Right atrium auricular region (tissue), 2 donors: Measurements from ENCODE around the gene STAT2. TPM values are rescaled to one million over a fixed set of nuclear protein-coding genes. Genes with fewer than 3 reads are reported as not detected.

Experiments used
- DNase-seq: peaks from one replicate; pipeline ENCODE4 v3.0.0-alpha.2; 2019; ENCODE audit warnings: low spot score
- H3K27ac ChIP-seq, 2 donors: fragments of 200-600 bp; sonication (generic); 1 replicate in 1 of 2; 2 replicates in 1 of 2; pipeline ENCODE4 v1.5.1; 2016 to 2019
- H3K27me3 ChIP-seq, 2 donors: fragments of 200-600 bp; sonication (generic); one replicate each; pipeline versions ENCODE4 v1.5.1 to v1.6.0; 2017 to 2019
- H3K36me3 ChIP-seq: fragments of 200-600 bp; sonication (generic); one replicate; pipeline ENCODE4 v1.5.1; 2016
- H3K4me1 ChIP-seq, 2 donors: fragments of 200-600 bp; sonication (generic); one replicate each; pipeline versions ENCODE4 v1.5.1 to v1.6.0; 2017 to 2019
- H3K4me3 ChIP-seq, 2 donors: fragments of 200-600 bp; sonication (generic); 1 replicate in 1 of 2; 2 replicates in 1 of 2; pipeline ENCODE4 v1.5.1; 2017 to 2019; ENCODE audit warnings: mild to moderate bottlenecking in 1 of 2, moderate library complexity in 1 of 2
- H3K9me3 ChIP-seq, 2 donors: fragments of 200-600 bp; sonication (generic); one replicate each; pipeline ENCODE4 v1.5.1; 2019
- total RNA-seq, 2 donors: library from RNA; depleted of rRNA; stranded (reverse); fragments of >200 nt; gene quantifications; one replicate each; pipeline ENCODE4 v1.1.0, GENCODE V29; 2016
- TF ChIP-seq, protein P1 (sequence below), 2 donors: fragments of 200-600 bp; sonication (generic); IDR thresholded peaks; one replicate each; pipeline ENCODE4 v1.5.1; 2019; ENCODE audit warnings: antibody characterized with exemption in 2 of 2

STAT2 gene
- total RNA-seq, 2 donors from 2014 or later = 28.3 to 41.0 TPM

DNA sequence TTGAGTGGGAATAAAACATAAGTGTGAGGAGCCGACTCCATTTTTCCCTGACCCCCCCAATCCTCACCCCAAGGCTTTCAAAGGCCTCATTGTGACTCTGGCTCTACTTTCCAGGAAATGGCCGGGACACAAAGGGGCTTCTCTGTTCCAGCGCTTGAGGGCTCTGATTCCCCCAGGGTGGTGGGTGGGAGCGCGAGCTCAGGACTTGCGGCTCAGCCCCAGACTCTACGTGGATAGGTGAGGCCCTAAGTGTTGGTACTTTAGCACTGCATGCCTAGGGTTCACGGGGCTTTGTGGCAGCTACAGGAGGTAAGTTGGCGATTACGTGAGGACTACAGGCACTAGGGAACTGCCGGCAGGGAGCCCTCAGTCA is 44.7 kb downstream of the STAT2 start:
- peaks cover 30% of the 10 kb centered on the region for H3K36me3 ChIP-seq
- peak overlapping the region; percentile 95 for H3K27ac ChIP-seq
- H3K9me3 ChIP-seq = no peaks in the 10 kb centered on the region
- H3K27me3 ChIP-seq = no peaks in the 10 kb centered on the region
- TF ChIP-seq, protein P1, sequence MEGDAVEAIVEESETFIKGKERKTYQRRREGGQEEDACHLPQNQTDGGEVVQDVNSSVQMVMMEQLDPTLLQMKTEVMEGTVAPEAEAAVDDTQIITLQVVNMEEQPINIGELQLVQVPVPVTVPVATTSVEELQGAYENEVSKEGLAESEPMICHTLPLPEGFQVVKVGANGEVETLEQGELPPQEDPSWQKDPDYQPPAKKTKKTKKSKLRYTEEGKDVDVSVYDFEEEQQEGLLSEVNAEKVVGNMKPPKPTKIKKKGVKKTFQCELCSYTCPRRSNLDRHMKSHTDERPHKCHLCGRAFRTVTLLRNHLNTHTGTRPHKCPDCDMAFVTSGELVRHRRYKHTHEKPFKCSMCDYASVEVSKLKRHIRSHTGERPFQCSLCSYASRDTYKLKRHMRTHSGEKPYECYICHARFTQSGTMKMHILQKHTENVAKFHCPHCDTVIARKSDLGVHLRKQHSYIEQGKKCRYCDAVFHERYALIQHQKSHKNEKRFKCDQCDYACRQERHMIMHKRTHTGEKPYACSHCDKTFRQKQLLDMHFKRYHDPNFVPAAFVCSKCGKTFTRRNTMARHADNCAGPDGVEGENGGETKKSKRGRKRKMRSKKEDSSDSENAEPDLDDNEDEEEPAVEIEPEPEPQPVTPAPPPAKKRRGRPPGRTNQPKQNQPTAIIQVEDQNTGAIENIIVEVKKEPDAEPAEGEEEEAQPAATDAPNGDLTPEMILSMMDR (IDR thresholded peaks at IDR 0.05) = no peak
- H3K4me3 ChIP-seq = peak overlapping the region; percentile 83 to 91
- DNase-seq = no peak
- peaks cover 0 to 16% of the 10 kb centered on the region in 2 donors for H3K4me1 ChIP-seq

DNA sequence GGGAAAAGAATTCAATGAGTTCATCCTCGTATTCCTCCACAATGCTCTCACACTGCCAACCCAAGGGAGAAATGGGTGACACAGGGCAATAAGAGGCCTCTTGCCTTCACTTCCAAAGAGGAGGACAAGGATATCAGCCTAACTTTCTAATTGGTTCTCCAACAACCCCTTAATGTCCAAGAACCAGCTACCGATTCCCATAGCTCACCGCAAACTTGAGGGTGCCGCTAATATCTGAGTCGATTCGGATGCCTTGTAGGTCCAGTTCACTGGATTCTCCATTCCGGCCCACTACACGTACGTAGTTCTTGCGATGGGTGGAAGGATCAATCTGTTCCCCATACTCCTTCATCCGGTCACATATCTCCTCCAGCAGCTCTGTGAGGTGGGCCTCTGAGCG is 48.9 kb downstream of the STAT2 start:
- TF ChIP-seq, protein P1 (IDR thresholded peaks at IDR 0.05) = no peak
- H3K27me3 ChIP-seq = no peaks in the 10 kb centered on the region
- H3K36me3 ChIP-seq = peaks cover 43% of the 10 kb centered on the region

DNA sequence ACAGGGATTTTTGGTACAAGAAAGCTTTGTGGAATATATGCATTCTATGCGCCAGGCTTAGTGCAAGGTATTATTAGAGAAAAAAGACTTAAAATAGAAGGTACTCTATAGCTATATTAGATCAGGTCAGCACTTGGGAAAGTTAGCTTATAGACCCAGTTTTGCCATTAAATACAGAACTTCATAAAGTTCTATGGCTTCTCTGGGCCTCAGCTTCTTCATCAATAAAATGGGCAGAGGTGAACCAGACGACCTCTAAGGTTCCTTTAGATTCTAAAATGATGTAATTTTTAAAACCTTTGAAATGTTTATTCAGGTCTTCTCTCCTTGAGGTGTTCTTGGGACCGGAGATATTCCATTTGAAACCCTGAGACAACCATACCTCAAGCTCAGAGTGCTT is 51.2 kb downstream of the STAT2 start:
- Histone ChIP-seq H3K36me3 (peaks cover 50% of the 10 kb centered on the region), H3K4me1 (no peaks in the 10 kb centered on the region), H3K4me3 (no peak overlapping the region), H3K27me3 (no peaks in the 10 kb centered on the region), H3K9me3 (no peaks in the 10 kb centered on the region), H3K27ac (no peak overlapping the region)
- TF ChIP-seq, protein P1 (IDR thresholded peaks at IDR 0.05) = no peak
- no peak for DNase-seq

More for the DNA sequence above, 48.9 kb downstream of the STAT2 start:
- Histone ChIP-seq H3K4me1 (peaks cover 0 to 11% of the 10 kb centered on the region in 2 donors), H3K9me3 (no peaks in the 10 kb centered on the region), H3K4me3 (no peak overlapping the region), H3K27ac (no peak overlapping the region)
- no peak for DNase-seq

DNA sequence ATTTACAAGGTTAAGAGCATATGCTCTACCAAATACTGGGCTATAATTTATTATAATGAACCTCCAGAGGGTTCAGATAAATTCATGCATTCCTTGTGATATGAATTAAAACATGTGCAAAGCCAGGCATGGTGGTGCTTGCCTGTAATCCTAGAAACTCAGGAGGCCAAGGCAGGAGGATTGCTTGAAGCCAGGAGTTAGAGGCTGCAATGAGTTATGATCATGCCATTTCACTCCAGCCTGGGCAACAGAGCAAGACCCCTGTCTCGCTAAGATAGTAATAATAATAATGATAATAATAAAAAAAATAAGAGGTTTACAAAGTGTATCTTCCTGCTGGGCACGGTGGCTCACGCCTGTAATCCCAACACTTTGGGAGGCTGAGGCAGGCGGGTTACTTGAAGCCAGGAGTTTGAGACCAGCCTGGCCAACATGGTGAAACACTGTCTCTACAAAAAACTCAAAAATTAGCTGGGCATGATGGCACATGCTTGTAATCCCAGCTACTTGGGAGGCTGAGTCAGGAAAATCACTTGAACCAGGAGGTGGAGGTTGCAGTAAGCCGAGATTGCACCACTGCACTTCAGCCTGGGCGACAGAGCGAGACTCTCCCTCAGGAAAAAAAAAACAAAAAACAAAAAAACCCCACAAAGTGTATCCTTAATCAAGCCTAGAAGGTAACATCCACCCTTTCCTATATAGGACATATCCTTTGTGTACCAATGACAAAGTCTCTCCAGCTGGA is 52.5 kb downstream of the STAT2 start:
- Histone ChIP-seq H3K4me1 (no peaks in the 10 kb centered on the region), H3K27me3 (no peaks in the 10 kb centered on the region), H3K27ac (no peak overlapping the region), H3K36me3 (peaks cover 40% of the 10 kb centered on the region), H3K4me3 (no peak overlapping the region), H3K9me3 (no peaks in the 10 kb centered on the region)
- no peak for DNase-seq
- TF ChIP-seq, protein P1 (IDR thresholded peaks at IDR 0.05) = no peak

DNA sequence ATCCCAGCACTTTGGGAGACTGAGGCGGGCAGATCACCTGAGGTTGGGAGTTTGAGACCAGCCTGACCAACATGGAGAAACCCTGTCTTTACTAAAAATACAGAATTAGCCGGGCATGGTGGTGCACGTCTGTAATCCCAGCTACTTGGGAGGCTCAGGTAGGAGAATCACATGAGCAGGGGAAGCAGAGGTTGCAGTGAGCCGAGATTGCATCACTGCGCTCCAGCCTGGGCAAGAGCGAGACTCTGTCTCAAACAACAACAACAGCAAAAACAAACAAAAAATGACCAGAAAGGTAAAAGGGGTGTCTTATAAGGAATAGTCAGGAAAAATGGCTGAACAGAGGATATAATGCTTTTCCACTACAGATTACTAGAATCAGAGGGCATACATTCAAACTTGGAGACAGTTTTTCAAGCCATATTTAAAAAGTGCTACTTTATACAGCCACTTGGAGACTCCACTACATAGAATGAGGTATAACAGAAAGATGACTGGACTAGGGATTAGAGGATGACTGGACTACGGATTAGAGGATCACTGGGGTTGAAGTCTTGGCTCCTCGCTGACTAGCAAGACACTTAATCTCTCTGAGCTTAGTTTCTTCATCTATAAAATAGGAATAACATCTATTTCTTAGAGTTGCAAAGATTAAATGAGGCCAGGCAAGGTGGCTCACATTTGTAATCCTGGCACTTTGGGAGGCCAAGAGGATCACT is 54.9 kb downstream of the STAT2 start:
- Histone ChIP-seq H3K4me3 (no peak overlapping the region), H3K27ac (no peak overlapping the region), H3K27me3 (no peaks in the 10 kb centered on the region), H3K9me3 (no peaks in the 10 kb centered on the region), H3K36me3 (peaks cover 36% of the 10 kb centered on the region), H3K4me1 (peaks cover 0 to 18% of the 10 kb centered on the region in 2 donors)
- TF ChIP-seq, protein P1 (IDR thresholded peaks at IDR 0.05) = no peak
- DNase-seq = no peak
